Vagina (tissue), 2 donors: Measurements from ENCODE around the gene NME4.

Source experiments
- POLR2A ChIP-seq, 2 donors: fragments of 450-650 bp; IDR thresholded peaks; one replicate each; pipeline ENCODE4 v1.6.1; 2017; ENCODE audit warnings: antibody characterized with exemption in 2 of 2, mild to moderate bottlenecking in 2 of 2, moderate library complexity in 2 of 2
- POLR2AphosphoS5 ChIP-seq, 2 donors: sonication (generic); formaldehyde crosslinking; IDR thresholded peaks; one replicate each; pipeline ENCODE4 v1.9.0; 2017; ENCODE audit warnings: antibody characterized with exemption in 2 of 2, mild to moderate bottlenecking in 2 of 2, low read depth in 1 of 2; ENCODE audit not compliant: insufficient read depth in 1 of 2
- TF ChIP-seq, protein P1 (sequence below), 3 experiments: fragments of 450-650 bp in 2 of 3; fragments of 200-600 bp in 1 of 3; sonication (generic) in 1 of 3; IDR thresholded peaks; one replicate each; pipeline ENCODE4 v1.5.1; 2017 to 2019; ENCODE audit warnings: antibody characterized with exemption in 3 of 3, mild to moderate bottlenecking in 2 of 3, moderate library complexity in 2 of 3

DNA sequence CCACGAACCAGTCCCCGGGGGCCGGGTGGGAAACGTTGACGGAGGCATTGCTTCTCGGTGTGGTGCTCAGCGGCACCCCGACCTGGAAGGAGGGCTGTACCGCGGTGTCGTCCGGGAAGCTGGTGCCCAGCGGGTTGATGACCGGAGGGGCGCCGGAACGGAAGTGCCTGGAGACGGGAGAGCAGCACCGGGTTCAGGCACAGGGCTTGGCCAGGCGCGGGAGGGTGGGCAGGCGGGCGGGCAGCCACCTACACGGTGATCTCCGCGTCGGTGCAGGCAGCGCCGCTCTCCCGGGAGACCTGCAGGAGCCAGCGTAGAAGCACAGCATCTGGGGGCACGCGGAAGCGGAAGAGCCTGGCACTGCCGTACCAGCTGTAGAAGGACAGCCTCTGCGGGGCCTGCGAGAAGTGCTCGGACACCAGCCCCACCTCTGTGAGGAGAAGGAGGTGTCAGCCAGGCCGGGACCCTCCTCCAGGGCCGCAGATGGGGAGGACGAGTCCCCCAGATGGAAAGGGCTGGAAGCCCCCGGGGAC, 19.5 kb upstream of the NME4 start:
- TF ChIP-seq POLR2A (IDR thresholded peaks at IDR 0.05) (no peak), POLR2AphosphoS5 (IDR thresholded peaks at IDR 0.05; ENCODE audit: insufficient read depth in 1 of 2, low read depth in 1 of 2) (no peak)
- TF ChIP-seq, protein P1, sequence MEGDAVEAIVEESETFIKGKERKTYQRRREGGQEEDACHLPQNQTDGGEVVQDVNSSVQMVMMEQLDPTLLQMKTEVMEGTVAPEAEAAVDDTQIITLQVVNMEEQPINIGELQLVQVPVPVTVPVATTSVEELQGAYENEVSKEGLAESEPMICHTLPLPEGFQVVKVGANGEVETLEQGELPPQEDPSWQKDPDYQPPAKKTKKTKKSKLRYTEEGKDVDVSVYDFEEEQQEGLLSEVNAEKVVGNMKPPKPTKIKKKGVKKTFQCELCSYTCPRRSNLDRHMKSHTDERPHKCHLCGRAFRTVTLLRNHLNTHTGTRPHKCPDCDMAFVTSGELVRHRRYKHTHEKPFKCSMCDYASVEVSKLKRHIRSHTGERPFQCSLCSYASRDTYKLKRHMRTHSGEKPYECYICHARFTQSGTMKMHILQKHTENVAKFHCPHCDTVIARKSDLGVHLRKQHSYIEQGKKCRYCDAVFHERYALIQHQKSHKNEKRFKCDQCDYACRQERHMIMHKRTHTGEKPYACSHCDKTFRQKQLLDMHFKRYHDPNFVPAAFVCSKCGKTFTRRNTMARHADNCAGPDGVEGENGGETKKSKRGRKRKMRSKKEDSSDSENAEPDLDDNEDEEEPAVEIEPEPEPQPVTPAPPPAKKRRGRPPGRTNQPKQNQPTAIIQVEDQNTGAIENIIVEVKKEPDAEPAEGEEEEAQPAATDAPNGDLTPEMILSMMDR (IDR thresholded peaks at IDR 0.05) = no peak
